Stomach (tissue), 4 donors: ENCODE results near the gene CLDN1.

Source experiments
- EP300 ChIP-seq: sonication (generic); formaldehyde crosslinking; IDR thresholded peaks from one replicate; pipeline ENCODE4 v1.6.1; 2017; ENCODE audit warnings: antibody characterized with exemption
- POLR2A ChIP-seq, 4 donors: fragments of 450-650 bp; IDR thresholded peaks; one replicate each; pipeline ENCODE4 v1.6.1; 2016; ENCODE audit warnings: antibody characterized with exemption in 4 of 4, control low read depth in 2 of 4, mild to moderate bottlenecking in 1 of 4, moderate library complexity in 1 of 4
- TF ChIP-seq, protein P1 (sequence below), 7 experiments: fragments of 450-650 bp in 4 of 7; fragments of 200-600 bp in 3 of 7; sonication (generic) in 3 of 7; IDR thresholded peaks; one replicate each; pipeline ENCODE4 v1.5.1; 2016 to 2019; ENCODE audit warnings: antibody characterized with exemption in 7 of 7, control low read depth in 2 of 7, mild to moderate bottlenecking in 1 of 7

DNA sequence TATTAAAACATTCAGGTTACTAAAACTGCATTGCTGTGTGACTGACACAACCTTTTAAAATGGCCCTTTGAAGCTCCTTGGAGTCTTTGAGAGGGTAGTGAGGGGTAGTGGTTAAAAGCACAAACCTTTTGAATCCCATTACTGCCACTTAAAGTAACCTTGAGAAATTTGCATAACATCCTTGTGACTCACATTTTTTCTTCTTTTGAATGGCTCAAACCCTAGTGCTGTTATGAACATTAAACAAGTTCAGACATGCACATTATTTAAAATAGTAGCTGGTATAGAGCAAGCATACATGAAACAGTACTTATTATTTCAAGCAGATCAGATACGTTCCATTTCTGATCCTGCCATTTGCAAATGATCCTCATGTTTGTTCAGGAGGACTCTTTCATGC lies 3.7 kb upstream of the CLDN1 start:
- TF ChIP-seq, protein P1, sequence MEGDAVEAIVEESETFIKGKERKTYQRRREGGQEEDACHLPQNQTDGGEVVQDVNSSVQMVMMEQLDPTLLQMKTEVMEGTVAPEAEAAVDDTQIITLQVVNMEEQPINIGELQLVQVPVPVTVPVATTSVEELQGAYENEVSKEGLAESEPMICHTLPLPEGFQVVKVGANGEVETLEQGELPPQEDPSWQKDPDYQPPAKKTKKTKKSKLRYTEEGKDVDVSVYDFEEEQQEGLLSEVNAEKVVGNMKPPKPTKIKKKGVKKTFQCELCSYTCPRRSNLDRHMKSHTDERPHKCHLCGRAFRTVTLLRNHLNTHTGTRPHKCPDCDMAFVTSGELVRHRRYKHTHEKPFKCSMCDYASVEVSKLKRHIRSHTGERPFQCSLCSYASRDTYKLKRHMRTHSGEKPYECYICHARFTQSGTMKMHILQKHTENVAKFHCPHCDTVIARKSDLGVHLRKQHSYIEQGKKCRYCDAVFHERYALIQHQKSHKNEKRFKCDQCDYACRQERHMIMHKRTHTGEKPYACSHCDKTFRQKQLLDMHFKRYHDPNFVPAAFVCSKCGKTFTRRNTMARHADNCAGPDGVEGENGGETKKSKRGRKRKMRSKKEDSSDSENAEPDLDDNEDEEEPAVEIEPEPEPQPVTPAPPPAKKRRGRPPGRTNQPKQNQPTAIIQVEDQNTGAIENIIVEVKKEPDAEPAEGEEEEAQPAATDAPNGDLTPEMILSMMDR (IDR thresholded peaks at IDR 0.05), result no peak
- TF ChIP-seq EP300, result no peak
- no peak for TF ChIP-seq POLR2A (IDR thresholded peaks at IDR 0.05)
